NK-92 (cell line): Measurements from ENCODE around the gene KIRREL3.

Experiments used
- DNase-seq: peaks from one replicate; lab custom pipeline; 2025; ENCODE audit not compliant: unreplicated experiment; lab: John Stamatoyannopoulos, UW

KIRREL3 gene

DNA sequence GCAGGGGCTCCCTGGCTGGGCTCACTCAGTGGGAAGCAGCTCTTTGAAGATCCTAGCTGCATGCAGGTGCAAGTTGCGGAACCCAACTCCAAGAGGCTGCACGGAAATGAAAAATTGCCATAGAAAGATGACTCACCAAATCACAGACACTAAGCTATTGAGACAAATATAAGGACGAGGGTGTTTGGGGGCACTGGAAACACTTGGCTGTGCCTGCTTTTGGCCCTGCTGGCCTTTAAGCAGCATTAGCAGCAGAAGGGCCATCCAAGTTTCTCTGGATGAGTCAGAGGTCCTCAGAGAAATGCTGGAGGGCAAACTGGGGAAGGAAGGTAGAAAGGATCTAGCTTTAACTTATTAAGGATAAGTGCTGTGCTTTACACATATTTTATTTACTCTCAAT lies 282.3 kb downstream of the KIRREL3 start:
- DNase-seq = no peak

DNA sequence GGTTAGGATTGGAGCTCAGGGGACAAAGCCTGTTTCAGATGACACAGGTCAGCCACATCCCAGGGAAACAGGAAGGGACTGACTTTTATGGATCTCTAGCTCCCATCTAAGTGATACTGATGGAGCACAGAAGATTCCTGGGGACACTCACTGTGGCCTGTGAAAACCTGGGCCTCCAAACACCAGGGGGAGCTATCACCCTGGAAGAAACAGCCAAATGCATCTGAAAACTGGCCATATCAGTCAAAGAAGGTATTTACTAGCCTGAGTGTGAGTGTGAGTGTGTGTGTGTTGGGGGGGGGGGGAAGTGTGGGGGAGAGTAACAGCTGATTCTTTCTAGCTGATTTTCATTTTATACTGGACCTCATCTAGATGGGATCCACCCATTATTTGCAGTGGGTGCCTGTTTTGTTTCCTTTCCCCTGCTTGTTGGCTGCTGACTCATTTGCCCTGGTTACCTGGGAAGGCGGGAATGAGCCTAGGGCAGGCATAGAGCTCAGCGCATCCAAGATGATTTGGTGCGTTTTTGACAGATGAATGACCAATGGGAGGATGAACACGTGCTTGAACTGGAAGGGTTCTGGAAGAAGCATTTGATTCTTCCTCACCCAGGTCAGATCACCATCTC lies 284.0 kb downstream of the KIRREL3 start:
- DNase-seq = no peak

GRCh38 chr11:126713806-126714205 lies 286.8 kb downstream of the KIRREL3 start:
- DNase-seq = no peak

- DNase-seq = no peak
Measured at GRCh38 chr11:126711977-126712625, 288.5 kb downstream of the KIRREL3 start.

DNA sequence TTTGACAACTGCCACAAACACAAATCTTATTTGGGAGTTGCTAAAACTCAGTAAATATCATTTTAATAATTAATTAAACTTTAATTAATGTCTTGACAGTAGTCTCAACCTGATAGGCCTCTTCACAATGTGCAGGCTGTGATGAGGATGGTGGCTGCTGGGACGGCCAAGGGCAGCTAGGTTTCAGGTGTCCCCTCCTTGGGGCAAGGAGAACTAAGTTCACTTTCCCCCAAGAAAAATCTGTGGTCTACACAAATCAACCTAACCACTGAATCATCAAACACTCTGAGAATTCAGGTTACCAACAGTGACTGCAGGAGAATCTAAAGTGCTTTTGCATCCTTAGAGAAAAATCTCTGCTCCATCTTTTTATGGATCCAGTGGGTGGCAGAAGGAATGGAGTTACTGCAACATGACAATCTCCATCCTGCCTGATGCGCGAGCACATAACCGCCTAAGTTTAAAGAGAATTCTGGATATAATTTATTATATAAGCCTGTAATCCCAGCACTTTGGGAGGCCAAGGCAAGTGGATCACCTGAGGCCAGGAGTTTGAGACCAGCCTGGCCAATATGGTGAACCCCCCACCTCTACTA lies 289.7 kb downstream of the KIRREL3 start:
- DNase-seq = no peak

DNA sequence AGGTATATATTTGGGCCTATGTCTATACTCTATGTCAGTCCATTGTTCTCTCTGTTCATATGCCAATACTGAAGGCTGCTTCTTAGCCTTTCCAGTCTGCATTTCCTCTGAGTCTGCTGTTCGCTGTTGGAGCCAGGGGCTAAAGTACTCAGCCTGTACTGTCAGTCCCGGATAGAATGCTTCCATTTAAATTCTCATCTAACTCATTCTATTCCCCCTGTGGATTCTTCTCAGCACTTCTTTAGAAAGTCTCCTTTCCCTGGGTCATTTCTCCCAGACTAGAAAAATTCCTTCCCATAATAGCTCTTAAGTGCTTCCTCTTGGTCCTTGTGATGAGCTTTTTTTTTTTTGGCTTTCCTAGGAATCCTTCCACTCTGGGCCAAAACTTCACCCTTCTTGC lies 293.1 kb downstream of the KIRREL3 start:
- no peak for DNase-seq

DNA sequence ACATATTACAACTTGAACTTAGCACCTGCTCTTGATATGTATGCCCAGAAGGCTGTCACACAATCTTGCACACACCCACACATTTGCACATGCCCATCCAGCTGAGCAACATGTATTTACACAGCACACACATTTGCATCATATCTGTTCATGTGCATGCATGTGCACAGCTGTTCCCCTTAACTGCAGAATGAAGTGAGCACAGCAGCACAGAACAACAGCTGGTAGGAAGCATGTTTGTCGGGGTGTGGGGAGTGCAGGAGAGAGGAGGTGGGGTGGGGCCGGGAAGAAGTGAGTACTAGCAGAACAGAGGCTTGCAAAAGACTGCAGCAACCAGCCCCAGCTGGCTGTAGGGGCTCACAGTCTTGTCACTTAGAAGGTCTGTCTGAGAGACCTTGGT lies 296.5 kb downstream of the KIRREL3 start:
- no peak for DNase-seq

- DNase-seq = no peak
Measured at GRCh38 chr11:126703662-126704061, 296.9 kb downstream of the KIRREL3 start.

DNA sequence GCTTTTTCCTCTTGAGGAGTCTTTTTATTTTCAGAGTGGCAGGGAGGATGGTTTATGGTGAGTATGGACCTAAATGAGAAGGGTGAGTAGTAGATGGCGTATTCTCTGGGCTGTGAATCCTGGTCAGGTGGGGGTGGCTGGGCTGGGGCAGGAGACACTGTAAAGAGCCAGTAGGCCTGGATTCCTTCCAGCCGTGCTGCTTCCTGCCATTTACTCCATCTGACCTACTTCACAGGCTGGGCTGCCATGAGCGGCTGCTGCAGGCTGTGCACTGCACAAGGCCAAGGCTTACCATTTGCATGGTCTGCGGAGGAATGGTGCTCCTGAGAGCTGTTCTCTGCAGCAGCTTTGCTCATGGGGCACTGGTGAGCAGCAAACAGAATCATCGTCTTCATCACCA lies 297.6 kb downstream of the KIRREL3 start:
- no peak for DNase-seq

DNA sequence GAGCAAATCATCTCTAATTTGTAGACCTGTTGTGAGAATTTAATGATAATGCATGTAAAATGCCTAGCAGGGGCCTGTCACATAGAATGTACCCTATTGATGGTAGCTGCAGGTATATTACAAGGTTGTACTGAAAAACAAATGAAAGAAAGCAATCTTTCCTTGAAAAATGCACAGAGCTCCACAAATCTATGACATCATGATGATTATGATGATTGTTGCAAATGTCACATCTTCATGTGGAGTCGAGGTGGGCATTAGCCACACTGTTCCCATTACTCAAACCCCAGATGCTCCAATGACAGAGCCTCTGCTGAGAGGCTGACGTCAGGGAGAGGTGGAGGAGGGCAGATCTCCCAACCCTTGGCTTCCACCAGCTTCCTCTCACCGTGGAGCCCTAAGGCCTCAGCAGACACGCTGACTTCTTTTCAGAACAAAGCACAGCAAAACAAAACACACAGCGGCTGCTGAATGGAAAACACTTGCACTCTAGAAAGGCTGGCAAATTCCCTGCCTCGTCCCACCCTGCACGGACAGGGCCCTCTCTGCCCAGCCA lies 298.3 kb downstream of the KIRREL3 start:
- no peak for DNase-seq

GRCh38 chr11:126701520-126701897 lies 299.1 kb downstream of the KIRREL3 start:
- DNase-seq = no peak

- DNase-seq = no peak
Measured at GRCh38 chr11:126700768-126701519, 299.6 kb downstream of the KIRREL3 start.

GRCh38 chr11:126698576-126698975 lies 302.0 kb downstream of the KIRREL3 start:
- DNase-seq = no peak

DNA sequence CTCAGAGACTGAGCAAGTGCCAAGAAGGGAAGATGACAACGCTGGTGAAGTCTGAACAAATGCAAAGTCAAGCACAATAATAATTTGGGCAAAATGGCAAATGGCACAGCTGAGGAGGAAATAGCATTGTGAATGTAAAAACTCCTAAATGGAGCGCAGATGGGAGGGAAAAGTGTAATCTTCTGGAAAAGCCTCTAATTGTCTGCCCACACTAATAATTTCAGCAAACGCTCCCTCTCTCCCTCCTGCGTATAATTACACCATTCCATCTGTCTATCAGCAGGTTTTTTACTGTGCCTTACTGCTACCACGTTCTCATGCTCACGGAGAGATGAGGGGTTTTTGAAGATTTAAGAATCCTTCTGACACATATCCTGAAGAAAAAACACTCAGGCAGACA lies 302.6 kb downstream of the KIRREL3 start:
- DNase-seq = no peak

DNA sequence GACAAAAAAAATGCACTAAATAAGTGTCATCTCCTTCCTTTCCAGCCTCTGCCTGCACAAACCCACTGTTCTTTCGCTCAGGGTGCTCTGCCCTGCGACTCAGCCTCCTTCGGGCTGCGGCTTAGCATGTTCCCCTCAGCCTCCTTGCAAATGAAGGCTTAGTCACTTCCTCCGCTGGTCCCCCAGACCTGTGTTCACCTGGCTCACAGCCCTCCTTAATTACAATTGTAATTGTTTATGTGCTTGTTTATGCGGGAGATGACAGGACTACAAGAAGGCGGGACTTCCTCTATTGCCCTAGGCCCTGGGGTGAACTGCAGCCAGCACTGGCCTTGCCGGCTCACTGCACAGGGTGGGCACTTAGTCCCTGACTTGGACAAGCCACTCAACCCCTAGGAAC lies 303.6 kb downstream of the KIRREL3 start:
- no peak for DNase-seq

DNA sequence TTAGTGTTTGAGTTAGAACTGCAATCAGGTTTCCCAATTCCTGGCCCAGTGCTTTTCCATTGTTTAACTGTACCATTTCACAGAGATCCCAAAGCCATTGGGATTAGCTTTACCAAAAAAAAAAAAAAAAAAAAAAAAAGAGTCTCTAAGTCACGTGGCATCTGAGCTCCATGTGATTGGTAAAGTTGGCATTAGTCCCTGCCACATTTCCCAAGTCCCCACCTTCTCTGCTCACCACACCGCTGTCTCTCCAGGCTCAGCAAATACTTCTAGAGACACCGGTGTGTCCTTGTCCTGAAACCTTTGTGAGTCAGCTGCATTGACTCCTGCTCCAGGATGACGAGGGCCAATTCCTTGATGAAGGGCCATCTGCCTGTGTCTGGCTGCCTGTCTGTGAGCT lies 305.3 kb downstream of the KIRREL3 start:
- no peak for DNase-seq

DNA sequence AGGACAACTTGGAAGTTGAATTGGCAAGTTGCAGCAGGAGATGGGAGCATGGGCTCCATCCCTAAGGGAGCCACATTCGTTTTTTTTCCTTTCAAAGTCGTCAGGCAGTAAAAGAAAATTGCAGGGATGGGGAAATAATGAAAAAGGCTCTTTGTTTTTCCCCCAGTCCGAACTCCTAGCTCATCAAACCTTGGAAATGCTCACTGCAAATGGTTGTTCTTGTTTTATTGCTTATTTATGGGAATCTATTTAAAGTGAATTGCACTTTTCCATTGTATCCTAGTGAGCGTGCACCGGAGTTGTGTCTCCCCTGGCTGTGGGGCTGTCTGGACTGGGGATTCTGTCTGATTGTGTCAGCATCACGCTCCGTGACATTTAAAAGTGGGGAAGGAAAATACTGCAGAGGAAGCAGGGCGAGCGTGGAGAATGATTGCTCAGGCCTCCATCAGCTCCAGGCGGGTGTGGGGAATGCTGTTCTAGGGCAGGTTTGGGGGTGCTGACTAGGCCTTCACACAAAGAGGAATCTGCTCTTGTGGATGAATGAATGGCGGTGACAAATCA lies 306.4 kb downstream of the KIRREL3 start:
- DNase-seq = no peak

GRCh38 chr11:126687477-126687876 lies 313.1 kb downstream of the KIRREL3 start:
- no peak for DNase-seq

DNA sequence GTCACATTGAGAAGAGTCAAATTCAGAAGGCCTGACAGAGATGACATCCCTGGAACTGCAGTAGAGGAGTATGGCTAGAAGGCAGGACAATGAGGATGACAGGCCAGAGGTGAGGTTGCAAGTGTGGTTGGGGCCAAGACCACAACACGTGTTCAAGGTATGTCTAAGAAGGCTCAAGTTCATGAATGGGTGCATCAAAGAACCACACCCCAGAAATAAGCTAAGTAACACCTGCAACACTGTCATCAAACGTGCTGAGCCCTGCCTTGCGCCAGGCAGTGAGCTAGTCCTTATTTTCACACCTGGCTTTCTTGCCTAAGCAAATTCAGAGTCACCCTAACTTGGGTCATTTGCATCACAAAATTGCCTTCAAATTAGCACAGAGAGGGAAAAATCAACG lies 313.6 kb downstream of the KIRREL3 start:
- no peak for DNase-seq

DNA sequence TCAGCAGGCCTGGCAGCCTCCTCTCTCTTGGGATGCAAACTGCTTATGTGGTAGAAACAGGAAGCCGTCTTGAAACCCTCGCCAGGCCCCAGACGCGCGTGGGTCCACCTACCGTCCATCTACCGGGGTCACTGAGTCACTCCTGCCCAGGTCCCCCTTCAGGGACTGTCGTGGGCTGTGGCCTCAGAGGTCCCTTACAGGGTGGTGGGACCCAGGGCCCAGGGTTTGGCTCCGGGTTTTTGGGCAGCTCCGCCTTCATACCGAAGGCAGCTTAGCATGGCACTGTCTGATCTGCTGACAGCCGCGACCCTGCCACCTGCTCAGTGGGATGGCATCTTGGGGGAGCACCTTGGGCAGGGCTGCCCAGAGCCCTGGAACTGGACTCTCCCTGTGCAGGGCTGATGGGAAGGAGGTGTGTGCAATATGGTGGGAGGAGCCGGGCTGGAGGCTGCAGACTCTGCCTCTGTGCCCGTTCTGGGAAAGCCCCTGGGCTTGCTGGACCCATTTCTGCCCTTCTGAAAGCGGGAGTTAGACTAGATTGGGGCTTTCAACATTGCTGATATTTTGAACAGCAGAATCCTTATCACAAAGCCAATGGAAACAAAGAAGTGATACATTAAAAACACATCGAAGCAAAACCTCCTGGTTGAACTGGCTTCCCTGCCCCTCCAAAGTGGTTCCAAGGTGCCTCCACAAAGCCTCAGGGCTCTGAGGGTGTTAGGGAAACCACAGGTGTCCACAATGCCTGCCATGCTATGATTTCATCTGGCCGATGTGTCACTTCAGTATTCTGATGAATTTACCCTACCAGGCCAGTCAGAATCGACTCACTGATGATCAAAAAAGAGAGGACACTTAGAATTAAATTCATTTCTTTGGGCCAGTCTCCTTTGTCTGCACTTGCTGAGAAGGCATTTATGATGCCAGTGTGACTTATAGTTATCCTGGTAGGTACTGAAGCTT lies 316.5 kb downstream of the KIRREL3 start:
- no peak for DNase-seq
